OCI-M1 (cell line): ENCODE measurements around the gene ADGRA1.

Experiments
- DNase-seq: peaks from one replicate; lab custom pipeline; 2025; lab: John Stamatoyannopoulos, UW

ADGRA1 gene

DNA sequence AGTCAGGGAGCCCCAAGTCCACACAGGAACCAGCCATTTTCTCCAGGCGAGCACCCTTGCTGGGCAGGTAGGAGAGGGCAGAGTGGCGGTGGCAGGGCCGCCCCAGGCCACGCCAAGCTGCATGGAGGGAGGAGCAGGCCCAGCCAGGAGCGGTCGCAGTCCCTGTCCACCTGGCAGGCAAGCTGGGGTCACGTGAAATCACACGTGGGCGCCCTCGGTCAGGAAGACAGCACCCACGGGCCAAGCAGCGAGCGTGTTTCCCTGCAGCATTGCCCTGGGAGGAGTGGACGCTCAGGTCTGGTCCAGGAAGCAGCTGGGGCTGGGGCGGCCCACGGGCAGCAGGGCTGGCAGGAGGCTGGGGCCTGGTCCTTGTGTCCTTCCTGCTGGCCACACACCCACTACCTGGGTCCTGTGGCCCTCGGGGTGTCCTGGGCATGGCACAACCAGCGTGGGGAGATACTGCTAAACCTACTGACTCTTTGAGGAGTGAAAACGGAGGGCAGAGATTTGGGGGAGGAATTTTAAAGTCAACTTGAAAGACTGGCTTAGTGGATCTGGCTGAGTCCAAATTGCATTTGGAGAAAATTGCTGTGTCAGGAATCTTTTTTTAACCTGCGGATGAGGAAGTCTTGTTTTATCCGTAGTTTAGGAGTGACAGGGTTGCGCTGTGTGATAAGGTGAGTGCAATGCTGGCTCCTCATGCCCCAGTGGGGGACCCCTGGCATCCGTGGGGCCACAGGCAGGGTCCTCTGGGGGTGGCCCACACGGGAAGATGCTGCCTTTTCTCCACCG is 12.2 kb upstream of the ADGRA1 start:
- DNase-seq: no peak

DNA sequence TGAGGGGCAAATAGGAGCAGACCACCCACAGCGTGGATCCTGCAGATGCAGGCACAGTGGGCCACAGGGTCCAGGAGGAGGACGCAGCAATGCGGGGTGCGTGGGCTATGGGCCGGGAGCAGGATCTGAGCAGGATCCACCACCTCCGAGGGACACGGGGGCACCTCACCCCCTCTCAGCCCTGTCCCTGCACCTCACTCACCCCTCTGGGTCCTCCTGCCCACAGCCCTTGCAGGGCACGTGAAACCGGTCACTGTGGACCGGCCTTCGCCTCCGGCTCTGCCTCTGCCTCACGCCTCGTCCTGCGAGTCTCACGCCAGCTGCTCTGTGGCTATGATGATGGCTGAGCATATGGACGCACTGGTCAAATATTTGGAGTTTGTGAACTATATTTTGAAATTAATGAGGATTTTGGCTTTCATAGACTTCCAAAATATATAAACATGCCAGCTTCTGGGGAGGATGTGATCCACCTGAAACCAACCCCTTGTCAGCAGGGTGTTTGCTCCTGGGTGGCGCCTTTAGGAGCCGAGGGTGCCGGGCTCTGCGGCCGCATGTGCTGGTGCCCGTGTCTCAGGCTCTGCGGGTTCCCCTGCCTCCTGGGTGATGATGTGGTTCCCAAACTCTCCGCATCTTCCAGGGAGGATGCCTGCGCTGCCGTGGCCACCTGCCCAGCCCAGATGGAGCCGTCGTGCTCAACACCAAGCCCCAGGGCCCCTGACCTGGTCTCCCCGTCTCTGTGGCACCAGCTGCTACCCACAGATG is 11.3 kb upstream of the ADGRA1 start:
- DNase-seq: no peak

DNA sequence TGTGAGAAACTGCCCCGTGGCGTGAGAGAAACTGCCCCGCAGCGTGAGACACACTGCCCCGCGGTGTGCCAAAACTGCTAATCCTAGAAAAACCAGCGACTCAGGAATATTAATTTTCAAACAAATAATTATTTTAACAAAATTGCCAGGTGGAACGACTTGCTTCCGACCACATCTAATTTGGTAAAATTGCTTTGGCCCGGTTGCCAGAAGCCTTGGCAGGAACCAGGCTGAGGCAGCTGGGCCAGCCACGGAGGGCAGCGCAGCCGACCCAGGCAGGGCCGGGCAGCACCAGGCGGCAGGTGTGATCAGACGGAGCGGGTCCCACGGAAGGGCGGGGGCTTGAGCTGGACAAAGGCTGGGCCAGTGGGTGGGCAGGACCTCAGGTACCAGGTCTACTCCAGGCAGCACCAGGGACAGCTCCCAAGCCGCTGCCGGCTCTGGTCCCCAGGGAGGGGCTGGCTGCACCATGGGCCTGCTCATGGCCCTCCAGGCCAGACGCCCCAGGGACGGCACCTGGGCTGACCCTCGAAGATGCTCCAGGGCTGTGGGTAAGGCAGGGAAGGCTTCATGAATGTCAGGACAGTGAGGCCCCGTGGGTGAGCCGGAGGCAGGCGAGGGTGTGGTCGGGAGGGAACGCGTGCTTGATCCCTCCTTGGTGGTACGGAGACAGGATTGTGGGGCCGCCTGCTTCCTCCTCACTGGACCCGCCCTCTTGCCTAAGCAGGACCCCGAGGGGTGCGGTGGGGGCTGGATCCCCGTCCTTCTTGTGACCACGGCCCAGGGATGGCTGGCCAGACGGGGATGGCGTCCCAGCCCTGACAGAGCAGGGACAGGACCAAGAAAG is 7.7 kb upstream of the ADGRA1 start:
- DNase-seq: no peak

DNA sequence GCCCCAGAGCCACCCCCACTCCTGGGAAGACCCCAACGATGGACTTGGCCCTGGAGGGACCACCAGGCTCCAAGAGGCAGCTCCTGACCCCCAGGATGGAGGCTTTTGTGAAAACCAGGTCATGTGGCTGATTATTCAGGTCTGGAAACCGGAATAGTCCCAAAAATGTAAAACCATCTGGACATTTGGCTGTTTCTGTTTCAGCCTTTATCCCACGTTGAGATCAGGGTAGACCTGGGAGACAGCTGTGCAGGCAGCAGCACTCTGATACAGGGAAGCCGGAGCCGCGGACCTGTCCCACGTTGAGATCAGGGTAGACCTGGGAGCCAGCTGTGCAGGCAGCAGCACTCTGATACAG is 7.1 kb upstream of the ADGRA1 start:
- no peak for DNase-seq

DNA sequence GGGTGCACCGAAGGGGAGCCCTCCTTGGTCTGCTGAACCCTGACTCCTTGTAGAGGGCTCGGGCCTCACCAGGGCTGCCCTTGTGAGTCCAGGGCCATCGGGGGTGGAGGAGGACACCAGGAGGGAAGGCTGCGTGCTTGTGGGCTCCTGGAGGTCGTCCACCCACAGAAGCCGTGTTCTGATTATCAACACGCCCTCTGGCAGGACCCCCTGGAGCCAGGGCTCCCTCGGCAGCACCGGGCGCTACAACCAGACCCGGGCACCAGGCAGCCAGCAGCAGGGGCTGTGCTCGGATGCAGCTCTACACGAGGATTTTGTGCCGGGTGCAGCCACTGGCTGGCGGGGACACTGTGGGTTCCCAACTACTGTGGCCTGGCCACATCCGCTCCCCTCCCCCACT is 6.1 kb upstream of the ADGRA1 start:
- DNase-seq: no peak

DNA sequence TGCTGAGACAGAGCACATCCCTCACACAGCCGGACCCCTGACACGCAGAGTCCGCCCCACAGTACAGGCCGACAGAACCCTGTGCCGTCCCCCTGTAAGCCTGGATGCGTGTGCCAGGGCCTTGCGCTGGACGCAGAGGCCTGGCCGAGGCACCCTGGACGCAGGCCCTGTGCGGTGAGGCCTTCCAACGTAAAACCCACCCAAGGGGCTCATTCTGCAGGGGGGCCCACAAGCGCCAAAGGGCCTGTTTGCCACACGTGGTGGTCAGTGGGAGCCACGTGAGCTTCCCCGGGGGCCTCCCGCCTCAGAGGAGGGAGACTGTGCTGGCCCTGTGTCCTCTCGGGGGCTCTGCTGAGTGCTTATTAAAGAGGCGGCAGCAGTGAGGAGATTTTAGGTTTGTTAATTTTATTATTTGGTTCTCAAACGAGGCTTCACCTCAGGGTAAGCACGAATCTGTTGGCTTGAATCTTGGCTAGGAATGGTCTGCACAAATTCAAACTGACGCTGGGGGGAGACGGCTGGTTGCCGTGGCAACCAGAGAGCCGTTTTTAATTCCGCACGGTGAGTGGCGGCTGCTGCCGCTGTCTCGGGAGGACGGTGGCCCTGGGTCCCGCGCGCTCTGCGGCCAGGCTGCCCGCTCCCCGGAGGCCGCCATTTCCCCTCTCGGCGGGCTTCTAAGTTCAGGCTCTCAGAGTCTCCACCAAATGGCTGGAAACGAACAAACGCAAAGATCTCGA is 4.9 kb upstream of the ADGRA1 start:
- no peak for DNase-seq

DNA sequence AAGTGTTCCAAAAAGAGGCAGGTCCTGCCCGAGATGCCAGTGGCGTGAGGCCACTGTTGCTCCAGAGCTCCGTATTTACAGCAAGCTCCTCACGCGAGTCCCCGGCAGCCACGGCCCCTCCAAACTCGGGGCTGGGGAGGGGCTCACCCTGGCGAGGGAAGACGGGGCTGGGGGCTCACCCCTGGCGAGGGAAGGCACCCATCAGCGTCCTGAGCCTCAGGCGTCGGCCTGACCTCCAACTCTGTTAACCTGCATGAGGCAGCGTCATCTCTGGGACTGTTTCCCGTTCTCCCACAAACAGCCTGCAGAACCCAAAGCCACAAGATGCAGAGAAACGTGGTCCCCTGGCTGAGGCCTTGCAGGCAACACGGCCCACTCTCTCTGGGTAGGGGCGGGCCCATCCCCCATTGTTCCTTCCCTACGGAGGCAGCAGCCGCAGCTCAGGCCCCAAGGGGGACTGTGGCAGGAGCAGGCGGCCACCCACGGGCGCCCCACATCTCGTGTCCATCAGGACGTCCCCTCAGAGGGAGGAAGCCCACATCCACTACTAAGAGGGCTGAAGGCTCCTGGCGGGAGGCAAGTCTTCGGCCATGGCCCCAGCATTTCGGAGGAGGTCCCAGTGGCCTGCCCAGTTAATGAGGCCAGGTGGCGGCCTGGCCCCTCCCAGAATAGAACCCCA is 4.2 kb upstream of the ADGRA1 start:
- DNase-seq: no peak

DNA sequence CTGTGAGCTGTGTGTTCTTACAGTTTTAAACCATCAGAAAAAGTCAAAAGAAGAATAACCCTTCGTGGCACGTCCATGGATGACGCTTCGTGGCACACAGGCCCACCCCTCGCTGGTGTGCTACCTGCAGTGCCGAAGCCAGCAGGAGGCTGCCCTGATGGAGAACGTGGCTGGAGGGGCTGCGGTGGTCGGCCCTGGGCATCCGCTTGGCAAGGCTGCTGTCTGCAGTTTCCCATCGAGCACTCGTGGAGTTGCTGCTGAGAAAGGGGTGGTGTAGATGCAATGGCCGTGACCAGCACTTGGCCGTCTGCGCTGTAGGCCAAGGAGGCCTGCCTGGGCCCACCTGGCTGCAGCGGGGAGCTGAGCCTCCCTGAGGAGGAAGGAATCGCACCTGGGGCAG is 3.2 kb upstream of the ADGRA1 start:
- DNase-seq: no peak

DNA sequence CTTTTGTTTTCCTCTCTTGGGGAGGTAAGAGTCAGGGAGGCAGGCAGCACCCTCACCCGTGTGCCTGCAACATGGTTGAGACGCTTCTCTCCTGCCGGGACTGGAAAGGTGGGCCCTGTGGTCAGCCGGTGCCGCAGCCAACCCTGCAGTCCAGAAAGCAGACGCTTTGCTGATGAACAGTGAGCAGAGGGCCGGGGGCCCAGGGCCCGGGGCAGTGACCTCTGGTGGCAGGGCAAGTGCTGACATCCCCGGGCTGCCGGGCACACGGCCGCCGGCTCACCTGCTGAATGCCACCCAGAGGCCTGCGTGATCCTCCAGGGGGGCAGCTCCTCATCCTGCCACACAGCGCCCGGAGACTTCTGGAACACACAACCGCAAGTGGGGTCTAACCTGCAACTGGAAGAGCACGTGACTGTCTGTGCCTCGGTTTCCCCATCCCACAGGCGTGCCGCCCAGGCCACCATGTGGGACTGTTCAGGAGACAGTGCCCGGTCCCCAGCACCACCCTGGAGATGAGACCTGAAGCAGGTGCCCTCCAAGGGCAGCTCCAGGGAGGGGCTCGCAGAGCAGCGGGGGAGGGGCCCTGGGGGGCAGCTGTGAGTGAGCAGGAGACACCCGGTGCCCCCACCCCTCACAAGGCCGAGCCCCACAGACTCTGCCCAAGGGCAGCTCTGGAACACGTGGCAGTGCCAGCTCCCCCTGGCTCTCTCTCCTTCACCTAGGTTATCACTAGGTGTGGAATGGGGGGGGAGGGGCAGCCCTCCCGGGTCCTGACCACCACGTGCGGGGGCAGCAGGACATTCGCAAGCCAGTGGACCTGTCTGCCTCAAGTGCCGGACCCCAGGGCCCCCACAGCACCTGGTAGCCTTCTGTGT is 2.2 kb upstream of the ADGRA1 start:
- DNase-seq: no peak

DNA sequence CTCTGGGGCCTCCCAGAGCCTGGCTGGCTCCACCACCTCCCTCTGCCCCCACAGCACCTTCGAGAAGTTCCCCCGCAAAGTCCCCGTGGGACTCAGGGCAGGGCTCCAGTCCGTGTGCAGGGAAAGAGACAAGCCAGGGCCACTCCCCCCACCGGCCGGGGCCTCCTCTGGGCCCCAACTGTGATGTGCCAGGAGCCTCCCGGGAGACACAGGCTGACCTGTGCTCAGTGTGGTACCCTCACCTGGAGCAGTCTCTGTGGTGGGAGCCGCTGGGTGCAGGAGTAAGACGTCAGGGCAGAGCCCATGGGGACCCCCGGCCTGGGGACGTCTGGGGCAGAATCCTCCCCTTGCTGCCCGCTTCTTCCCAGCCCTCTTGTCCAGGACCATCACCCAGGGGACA is 1.5 kb upstream of the ADGRA1 start:
- no peak for DNase-seq

DNA sequence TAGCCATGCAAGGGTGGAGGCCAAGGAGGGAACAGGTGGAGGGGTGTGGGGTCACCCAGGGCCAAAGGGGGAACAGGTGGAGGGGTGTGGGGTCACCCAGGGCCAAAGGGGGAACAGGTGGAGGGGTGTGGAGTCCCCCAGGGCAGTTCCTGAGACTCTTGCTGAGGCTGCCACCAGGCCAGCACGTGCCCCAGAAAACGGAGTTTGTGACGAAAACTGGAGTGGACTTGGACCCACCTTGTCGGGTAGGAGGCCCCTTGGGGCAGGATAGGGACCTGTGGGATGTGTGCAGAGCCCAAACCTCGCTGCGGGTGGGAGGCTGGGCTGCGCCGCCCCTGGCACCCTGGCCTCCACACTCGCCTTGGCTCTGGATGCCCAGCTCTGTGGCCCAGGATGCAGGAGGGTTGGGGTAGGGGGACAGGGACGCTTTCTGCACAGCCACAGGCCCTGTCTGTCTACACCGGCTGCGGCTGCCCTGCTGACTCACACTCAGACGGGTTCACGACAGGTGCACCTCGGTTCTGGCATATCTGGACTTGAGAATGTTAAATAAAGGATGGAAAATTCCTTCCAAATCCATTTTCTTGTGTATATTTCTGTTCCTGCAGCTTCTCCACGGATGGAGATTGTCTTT is 562 bp upstream of the ADGRA1 start:
- DNase-seq: no peak

DNA sequence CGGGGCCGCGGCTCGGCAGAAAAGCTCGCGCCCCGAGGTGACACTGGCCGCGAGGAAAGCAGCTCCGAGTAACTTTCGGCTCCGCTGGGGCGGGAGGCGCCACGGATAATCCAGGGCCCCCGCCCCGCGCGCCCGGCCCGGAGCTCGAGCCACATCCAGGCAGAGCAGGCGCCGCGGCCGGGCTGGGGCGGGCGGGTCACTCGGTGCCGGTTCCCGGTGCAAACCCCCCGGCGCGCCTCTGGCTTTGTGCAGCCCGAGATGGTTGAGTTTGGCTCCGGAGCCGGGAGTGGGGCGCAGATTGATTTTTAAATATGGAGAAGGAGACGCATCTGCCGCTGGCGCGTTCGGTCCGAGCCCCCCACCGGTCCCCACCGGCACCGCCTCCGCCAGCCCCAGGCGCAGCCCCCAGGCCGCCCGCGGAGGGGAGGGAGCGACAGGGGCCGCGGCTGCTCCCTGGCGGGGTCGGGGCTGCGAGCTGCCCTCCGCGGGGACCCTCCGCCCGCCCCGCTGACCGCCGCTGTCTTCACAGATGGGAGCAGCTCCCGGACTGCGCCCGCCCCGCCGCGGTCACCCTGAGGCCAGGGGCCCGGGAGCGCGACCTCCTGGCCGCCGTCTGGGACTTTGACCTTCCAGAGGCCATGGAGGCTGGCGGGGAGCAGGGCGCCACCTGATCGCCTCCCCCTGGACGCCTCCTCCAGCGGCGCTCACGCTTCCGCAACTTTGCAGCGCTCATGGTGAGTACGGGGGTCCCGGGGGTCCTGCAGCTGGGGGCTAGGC is 643 bp downstream of the ADGRA1 start:
- DNase-seq: no peak

DNA sequence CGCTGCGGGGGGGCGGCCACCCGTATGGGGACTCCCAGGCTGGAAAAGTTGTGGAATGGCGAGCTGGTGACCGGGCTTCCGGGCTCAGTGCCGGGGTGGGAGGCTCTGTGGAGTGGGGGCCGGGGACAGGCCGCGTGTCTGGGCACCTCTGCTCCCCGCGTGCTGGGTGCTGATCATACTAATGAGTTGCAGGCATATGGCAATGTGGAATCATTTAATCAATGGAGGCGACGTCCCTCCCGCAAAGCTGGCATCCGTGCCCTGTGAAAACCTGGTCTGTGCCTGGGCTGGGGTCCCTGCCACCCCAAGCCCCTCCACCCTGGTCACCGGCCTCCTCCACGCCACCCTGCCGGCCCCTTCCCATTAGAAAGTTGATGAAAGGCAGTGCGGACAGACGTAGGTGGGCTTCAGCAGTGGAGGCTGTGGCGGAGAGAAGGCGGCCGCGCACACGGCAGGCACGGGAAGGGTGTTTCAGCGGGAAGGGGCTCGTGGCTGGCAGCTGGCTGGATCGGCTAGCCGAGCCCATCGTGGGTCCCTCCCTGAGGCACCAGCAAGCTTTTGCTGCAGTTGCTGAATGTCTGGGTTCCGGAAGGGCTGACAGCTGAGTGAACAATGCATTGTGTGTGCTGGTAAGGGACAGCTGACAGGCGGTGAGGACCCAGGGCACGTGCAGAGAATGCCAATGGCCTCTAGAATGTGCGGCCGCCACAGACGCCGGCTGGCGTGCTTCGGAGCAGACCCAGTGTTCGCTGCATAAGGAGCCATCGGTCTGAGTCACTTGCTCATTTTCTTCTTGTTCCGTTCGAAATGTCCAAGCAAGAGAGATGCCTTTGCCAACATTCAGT is 1.5 kb downstream of the ADGRA1 start:
- no peak for DNase-seq

DNA sequence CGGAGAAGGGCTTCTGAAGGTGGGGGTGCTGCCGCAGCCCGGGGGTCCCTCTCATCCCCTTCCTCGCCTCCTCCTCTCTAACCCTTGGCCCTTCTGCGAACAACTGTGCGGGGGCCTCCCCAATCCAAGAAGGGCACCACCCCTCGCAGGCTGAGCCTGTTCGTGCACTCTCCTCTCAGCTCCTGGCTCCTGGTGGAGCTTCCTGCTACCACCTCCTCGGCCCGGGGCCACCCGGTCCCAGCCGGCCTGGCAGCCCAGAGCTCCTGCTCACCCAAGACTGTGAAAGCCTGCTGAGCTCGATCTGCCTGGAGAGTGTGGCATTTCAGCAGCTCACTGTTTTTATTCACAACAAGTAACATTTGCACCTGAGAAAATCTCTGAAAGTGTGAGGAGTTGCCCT is 2.4 kb downstream of the ADGRA1 start:
- no peak for DNase-seq

DNA sequence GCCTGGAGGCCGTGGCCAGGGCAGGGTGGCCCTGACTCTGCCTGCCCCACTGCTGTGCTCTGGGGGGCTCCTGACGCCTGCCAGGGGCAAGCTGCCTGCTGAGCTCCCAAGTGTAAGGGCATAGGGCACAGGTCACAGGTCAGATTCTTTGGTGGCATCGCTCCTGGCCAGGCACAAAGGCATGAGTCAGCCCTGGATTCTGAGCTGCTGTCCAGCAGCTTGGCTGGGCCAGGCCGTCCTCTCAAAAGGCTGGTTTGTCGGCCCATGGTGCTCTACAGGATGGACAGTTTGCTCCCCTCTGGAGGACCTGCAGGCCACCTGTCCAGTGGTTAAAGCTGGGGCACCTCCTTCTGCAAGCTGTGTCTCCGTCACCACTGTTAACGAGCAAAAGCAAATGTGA is 2.9 kb downstream of the ADGRA1 start:
- no peak for DNase-seq

DNA sequence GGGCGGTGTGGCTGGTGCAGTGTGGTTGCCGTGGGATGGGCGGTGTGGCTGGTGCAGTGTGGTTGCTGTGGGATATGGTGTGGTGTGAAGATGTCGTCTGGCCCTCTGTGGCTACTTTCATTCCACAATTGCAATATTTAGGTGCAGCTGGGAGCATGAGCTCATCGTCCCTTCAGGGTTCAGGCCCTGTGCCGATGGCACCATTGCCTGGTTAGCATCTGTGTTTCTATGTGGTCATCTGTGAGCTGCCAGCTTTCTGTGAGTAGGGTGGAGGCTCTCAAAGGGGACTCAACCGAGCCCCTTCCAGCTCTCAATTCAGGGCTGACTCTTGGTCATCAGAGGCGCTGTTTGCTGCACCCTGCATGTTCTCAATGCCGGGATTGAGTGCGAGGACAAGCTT is 3.6 kb downstream of the ADGRA1 start:
- DNase-seq: no peak

DNA sequence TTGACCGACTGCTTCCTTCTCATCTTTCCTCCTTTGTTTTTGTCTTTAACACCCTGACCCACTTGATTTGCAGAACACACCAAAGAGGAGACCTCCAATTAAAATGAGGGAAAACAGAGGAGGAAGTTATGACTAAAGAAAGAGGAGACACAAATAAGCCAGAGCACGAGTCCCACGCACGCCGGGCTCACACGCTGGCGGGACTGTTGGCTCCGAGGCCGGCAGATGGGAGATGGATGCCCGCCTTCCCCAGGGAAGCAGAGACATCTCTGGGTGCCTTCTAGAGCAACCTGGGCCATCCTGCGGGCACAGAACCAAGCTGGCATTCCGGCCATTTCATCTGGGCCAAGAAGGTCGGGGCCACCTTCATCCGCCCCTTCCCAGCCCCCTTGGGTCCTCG is 5.6 kb downstream of the ADGRA1 start:
- DNase-seq: no peak

DNA sequence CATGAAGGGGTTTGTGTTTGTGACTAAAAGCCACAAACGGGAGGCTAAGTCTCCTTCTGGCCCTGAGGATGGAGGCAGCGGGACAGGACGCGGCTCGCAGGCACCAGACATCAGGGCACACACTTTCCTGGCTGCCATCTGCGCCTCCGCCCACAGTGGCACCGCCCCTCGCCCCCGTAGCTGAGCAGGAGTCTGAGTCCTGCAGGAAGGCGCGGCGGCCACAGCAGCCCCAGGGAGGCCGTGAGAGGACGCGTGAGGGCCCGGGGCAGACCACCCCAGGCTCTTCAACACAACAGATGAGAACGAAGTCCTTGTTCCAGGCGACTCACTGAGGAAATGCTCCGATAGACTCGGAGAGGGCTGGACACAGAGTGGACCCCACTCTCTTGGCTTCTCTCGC is 6.6 kb downstream of the ADGRA1 start:
- DNase-seq: no peak
